Ecto neural progenitor cell (in vitro differentiated cells): ENCODE measurements around the gene PSPH.
"Not testable (repeated sequence)": the region's sequence is repeated elsewhere in the genome, so short reads cannot be mapped to it uniquely, and the experiment has no call there.

Experiments
- DNase-seq: peaks from one replicate; pipeline ENCODE4 v3.0.0-alpha.2; 2018; ENCODE audit warnings: low spot score

The PSPH gene

GRCh38 chr7:56051339-56052191 is at the start of gene PSPH, which contains the start of gene CCT6A:
Gene PSPH, minus strand, starts transcription at chr7:56051444. Its CDS starts 30,232 bp downstream, at chr7:56021212.
Gene CCT6A, plus strand, starts transcription at chr7:56051765. Its CDS starts 84 bp downstream, at chr7:56051849.
- DNase-seq = peak; percentile 97

- no peak for DNase-seq
Observed at GRCh38 chr7:56099653-56100052, 48.4 kb upstream of the PSPH start.

- not testable (repeated sequence) for DNase-seq
Observed at GRCh38 chr7:56098187-56099008, 47.2 kb upstream of the PSPH start.

GRCh38 chr7:56097700-56098099 is 46.5 kb upstream of the PSPH start:
- no peak for DNase-seq

- no peak for DNase-seq
Observed at GRCh38 chr7:56092789-56093531, 41.7 kb upstream of the PSPH start, which contains the start of gene PHKG1. Gene PHKG1, minus strand, starts transcription at chr7:56092952. Its CDS starts 4,011 bp downstream, at chr7:56088941.

GRCh38 chr7:56092388-56092787 is 41.1 kb upstream of the PSPH start:
- DNase-seq = not testable (repeated sequence)

- DNase-seq = no peak
Observed at GRCh38 chr7:56091591-56091990, 40.3 kb upstream of the PSPH start.

GRCh38 chr7:56087445-56087844 is 36.2 kb upstream of the PSPH start:
- DNase-seq = no peak

- DNase-seq = no peak
Observed at GRCh38 chr7:56086761-56087160, 35.5 kb upstream of the PSPH start.

GRCh38 chr7:56083150-56083785 is 32.0 kb upstream of the PSPH start:
- DNase-seq = no peak

GRCh38 chr7:56081626-56082340 is 30.5 kb upstream of the PSPH start:
- no peak for DNase-seq

GRCh38 chr7:56080726-56081435 is 29.6 kb upstream of the PSPH start:
- not testable (repeated sequence) for DNase-seq

GRCh38 chr7:56079450-56080185 is 28.4 kb upstream of the PSPH start:
- no peak for DNase-seq

GRCh38 chr7:56078196-56078595 is 27.0 kb upstream of the PSPH start:
- no peak for DNase-seq

- no peak for DNase-seq
Observed at GRCh38 chr7:56077681-56078080, 26.4 kb upstream of the PSPH start.

- DNase-seq = peak; percentile 88
Observed at GRCh38 chr7:56074371-56074791, 23.1 kb upstream of the PSPH start.

- DNase-seq = not testable (repeated sequence)
Observed at GRCh38 chr7:56066376-56066775, 15.1 kb upstream of the PSPH start.

- DNase-seq = peak; percentile 95
Observed at GRCh38 chr7:56063882-56064625, 12.8 kb upstream of the PSPH start, which contains the start of gene SUMF2. Gene SUMF2, plus strand, starts transcription at chr7:56064286. Its CDS starts 26 bp downstream, at chr7:56064312.

- DNase-seq = no peak
Observed at GRCh38 chr7:56063500-56063881, 12.2 kb upstream of the PSPH start.
